AG04449 (cell line): Measurements from ENCODE around the gene RASGRF1.
A peak's percentile ranks its signal among the peaks of the same experiment; 100 is the strongest.

Experiments used
- CTCF ChIA-PET: fragments of 350-600 bp; formaldehyde crosslinking; extraction: SDS; loops from one replicate; lab custom pipeline; 2021; ENCODE audit warnings: antibody characterized with exemption; lab: Yijun Ruan, JAX
- POLR2A ChIA-PET: fragments of 400-600, 350-600 bp; formaldehyde crosslinking; extraction: SDS; loops from one replicate; lab custom pipeline; 2020; ENCODE audit warnings: antibody characterized with exemption, inconsistent platforms; lab: Yijun Ruan, JAX
- DNase-seq: peaks from one replicate; pipeline ENCODE4 v3.0.0-alpha.2; 2010; ENCODE audit warnings: low read depth, low spot score
- H3K4me3 ChIP-seq: 2 replicates; pipeline ENCODE4 v1.5.1; 2011; ENCODE audit warnings: low read depth, mild to moderate bottlenecking, control low read depth, low read length
- TF ChIP-seq, protein P1 (sequence below): IDR thresholded peaks from one replicate; pipeline ENCODE4 v1.5.1; 2011; ENCODE audit warnings: mild to moderate bottlenecking, moderate library complexity, low read length, control low read depth, inconsistent platforms; ENCODE audit not compliant: insufficient read depth; ENCODE audit errors: missing control alignments

The RASGRF1 gene

GRCh38 chr15:78979456-78980320 lies 110.9 kb downstream of the RASGRF1 start:
- ChIA-PET POLR2A (interaction anchor here (1.1 kb wide), 1 partner anchor 9 kb away, joined by 3 read pairs; no protein-coding TSS in a partner anchor), CTCF (interaction anchor here (0.7 to 4.1 kb wide), 29 partner anchors 9 to 270 kb away, joined by 3 to 33 read pairs (median 5); no protein-coding TSS in a partner anchor)
- TF ChIP-seq, protein P1, sequence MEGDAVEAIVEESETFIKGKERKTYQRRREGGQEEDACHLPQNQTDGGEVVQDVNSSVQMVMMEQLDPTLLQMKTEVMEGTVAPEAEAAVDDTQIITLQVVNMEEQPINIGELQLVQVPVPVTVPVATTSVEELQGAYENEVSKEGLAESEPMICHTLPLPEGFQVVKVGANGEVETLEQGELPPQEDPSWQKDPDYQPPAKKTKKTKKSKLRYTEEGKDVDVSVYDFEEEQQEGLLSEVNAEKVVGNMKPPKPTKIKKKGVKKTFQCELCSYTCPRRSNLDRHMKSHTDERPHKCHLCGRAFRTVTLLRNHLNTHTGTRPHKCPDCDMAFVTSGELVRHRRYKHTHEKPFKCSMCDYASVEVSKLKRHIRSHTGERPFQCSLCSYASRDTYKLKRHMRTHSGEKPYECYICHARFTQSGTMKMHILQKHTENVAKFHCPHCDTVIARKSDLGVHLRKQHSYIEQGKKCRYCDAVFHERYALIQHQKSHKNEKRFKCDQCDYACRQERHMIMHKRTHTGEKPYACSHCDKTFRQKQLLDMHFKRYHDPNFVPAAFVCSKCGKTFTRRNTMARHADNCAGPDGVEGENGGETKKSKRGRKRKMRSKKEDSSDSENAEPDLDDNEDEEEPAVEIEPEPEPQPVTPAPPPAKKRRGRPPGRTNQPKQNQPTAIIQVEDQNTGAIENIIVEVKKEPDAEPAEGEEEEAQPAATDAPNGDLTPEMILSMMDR = peak; percentile 65
- no peak overlapping the region for H3K4me3 ChIP-seq
- no peak for DNase-seq

DNA sequence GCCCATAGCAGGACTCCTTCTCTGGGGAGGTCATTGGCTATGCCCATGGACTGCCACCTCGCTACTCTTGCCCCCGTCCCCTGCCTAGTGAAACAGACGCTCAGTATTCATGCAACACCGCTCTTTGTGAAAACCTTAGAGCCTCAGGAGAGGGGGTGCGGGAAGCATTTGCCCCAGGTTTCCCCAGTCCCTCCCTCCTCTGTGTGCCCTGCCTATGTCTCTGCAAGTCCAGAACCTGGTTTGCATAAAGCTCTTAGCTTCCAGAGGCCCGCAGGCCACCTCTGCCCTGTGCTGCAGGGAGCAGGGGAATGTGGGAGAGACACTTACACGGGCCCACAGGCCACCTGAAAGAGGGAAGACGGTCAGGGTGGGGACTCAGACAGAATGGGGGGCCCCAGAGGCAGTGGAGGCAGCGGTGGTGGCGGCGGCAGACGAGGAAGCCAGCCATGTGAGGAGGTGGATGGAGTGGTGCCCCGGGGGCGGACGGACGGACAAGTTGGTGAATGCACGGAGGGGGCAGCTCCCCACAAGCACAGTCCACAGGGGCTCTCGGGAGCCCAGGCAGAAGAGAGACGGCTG lies 111.9 kb downstream of the RASGRF1 start:
- no peak for DNase-seq
- CTCF ChIA-PET = interaction anchor here (0.8 to 4.1 kb wide), 13 partner anchors 8 to 213 kb away, joined by 3 to 33 read pairs (median 7); no protein-coding TSS in a partner anchor
- H3K4me3 ChIP-seq = no peak overlapping the region
- POLR2A ChIA-PET = no interaction called here
- TF ChIP-seq, protein P1 = no peak

DNA sequence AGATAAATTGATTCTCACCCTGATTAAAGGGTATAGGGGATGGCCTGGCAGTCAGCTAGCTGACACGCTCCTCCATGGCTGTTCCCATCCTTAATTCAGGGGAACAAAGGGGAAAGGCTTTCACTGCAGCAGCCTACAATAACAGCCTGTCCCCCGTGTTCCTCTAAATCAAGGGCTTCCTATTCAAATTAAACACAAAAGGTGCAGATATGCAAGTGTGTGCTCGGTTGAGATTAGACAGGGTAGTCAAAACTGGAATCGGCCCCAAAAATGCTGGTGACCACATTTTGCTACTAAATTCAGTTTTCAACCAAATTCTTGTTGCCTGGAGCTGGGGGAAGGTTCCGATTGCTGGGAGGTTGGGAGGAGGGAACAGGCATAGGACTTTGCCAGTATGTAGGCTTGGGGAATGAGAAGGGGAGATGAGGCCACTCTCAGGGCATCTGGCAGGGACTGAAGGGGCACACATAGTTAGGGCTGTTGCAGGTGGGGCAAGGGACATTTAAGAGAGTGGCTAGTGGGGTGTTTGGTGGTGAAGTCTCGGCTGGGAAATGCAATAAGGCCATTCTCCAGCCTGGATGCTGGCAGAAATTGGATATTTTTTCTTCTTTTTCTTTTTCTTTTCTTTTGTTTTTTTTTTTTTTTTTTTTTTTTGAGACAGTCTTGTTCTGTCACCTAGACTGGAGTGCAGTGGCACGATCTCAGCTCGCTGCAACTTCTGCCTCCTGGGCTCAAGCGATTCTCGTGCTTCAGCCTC lies 112.8 kb downstream of the RASGRF1 start:
- CTCF ChIA-PET = interaction anchor here (0.8 to 4.1 kb wide), 2 partner anchors 11 to 214 kb away, joined by 3 to 33 read pairs; no protein-coding TSS in a partner anchor

GRCh38 chr15:78977091-78977571 lies 113.4 kb downstream of the RASGRF1 start:
- ChIA-PET CTCF (interaction anchor here (4.1 kb wide), 1 partner anchor 11 kb away, joined by 33 read pairs; no protein-coding TSS in a partner anchor), POLR2A (no interaction called here)
- TF ChIP-seq, protein P1 = no peak
- H3K4me3 ChIP-seq = no peak overlapping the region
- no peak for DNase-seq

More for the DNA sequence above, 112.8 kb downstream of the RASGRF1 start:
- TF ChIP-seq, protein P1 = no peak
- H3K4me3 ChIP-seq = no peak overlapping the region
- POLR2A ChIA-PET = no interaction called here
- no peak for DNase-seq

DNA sequence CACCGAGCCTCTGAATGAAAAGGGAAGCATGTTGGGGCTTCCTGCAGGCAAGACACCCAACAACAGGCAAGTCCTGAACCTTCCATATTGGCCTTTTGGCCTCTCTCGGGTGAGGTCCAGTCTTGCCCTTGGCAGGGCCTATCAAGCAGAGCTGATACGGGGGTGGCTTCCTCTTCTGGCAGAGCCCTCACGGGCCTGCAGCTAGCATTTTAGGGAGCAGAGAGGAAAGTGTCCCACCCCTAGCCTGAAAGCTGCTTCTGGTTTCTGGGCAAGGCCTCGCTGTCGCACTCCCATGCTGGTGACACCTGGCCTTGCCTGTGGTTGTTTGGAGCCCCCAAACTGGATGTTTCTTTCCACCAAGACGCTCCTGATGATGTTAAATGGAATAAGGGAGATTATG lies 113.9 kb downstream of the RASGRF1 start:
- ChIA-PET POLR2A (no interaction called here), CTCF (interaction anchor here (1.3 to 4.1 kb wide), 2 partner anchors 8 to 12 kb away, joined by 4 to 33 read pairs; no protein-coding TSS in a partner anchor)
- DNase-seq = no peak
- TF ChIP-seq, protein P1 = no peak
- no peak overlapping the region for H3K4me3 ChIP-seq
